Tibial nerve (tissue), 4 donors: ENCODE results near the gene MED12L. TPM values are rescaled to one million over a fixed set of nuclear protein-coding genes. Genes with fewer than 3 reads are reported as not detected.

Experiments
- DNase-seq, 2 donors: peaks; one replicate each; pipeline ENCODE4 v3.0.0-alpha.2; 2019; ENCODE audit warnings: low spot score in 2 of 2
- H3K27ac ChIP-seq, 4 donors: fragments of 200-600 bp; sonication (generic) in 3 of 4; one replicate each; pipeline ENCODE4 v1.5.1; 2017 to 2019; ENCODE audit warnings: mild to moderate bottlenecking in 1 of 4
- H3K27me3 ChIP-seq, 2 donors: fragments of 200-600 bp; sonication (generic) in 1 of 2; one replicate each; pipeline versions ENCODE4 v1.5.1 to v1.6.0; 2017 to 2019
- H3K36me3 ChIP-seq, 3 donors: fragments of 200-600 bp; sonication (generic); one replicate each; pipeline ENCODE4 v1.5.1; 2018 to 2019
- H3K4me1 ChIP-seq, 4 donors: fragments of 200-600 bp; sonication (generic) in 3 of 4; one replicate each; pipeline ENCODE4 v1.5.1; 2017 to 2019
- H3K4me3 ChIP-seq, 4 donors: fragments of 200-600 bp; sonication (generic) in 3 of 4; one replicate each; pipeline ENCODE4 v1.5.1; 2017 to 2019; ENCODE audit warnings: mild to moderate bottlenecking in 1 of 4, moderate library complexity in 1 of 4
- H3K9me3 ChIP-seq, 4 donors: fragments of 200-600 bp; sonication (generic) in 3 of 4; one replicate each; pipeline ENCODE4 v1.5.1; 2017 to 2019
- EP300 ChIP-seq, 2 donors: sonication (generic); formaldehyde crosslinking; IDR thresholded peaks; one replicate each; pipeline ENCODE4 v1.6.1; 2017; ENCODE audit warnings: antibody characterized with exemption in 2 of 2, mild to moderate bottlenecking in 1 of 2
- POLR2A ChIP-seq, 2 donors: fragments of 450-650 bp; IDR thresholded peaks; one replicate each; pipeline ENCODE4 v1.6.1; 2017; ENCODE audit warnings: antibody characterized with exemption in 2 of 2, mild to moderate bottlenecking in 2 of 2, moderate library complexity in 2 of 2
- WGBS, 2 donors: methylation state at CpG; one replicate each; pipeline ENCODE4 v1.1.5; 2018; 5-methylcytosine and 5-hydroxymethylcytosine counted together
- total RNA-seq, 4 donors: library from RNA; depleted of rRNA; stranded (reverse); fragments of >200 nt; gene quantifications; one replicate each; pipeline ENCODE4 v1.1.0, GENCODE V29; 2016
- TF ChIP-seq, protein P1 (sequence below), 5 experiments: fragments of 200-600 bp in 3 of 5; fragments of 450-650 bp in 2 of 5; sonication (generic) in 3 of 5; IDR thresholded peaks; one replicate each; pipeline ENCODE4 v1.5.1; 2016 to 2019; ENCODE audit warnings: antibody characterized with exemption in 5 of 5, mild to moderate bottlenecking in 3 of 5, moderate library complexity in 2 of 5

Gene MED12L
- total RNA-seq, 4 donors from 2014 or later, result 1.2 to 5.9 (median 2.4) TPM

DNA sequence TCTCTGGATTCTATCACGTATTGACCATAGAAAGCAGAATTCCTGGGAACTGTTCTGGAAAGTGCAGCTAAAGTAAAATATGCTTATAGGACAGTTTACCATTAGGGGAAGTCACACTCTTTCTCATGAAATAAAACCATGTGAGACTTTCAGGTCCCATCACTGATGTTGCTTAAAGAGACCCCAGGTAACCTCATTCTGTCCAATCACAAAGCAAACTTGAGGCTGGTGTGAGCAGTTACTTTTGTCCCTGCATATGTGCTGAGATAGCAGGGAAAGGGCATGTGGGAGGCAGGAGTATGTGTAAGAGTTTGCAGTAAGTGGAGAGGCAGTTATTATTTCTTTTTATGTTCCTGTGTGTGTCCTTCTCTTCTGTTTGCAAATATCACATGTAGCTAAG is 215.1 kb downstream of the MED12L start:
- WGBS, 2 donors, result 76 to 88% methylated on average over 1 of the region's 1 CpG
- H3K9me3 ChIP-seq, result no peaks in the 10 kb centered on the region
- no peak overlapping the region for H3K27ac ChIP-seq
- no peak for DNase-seq
- no peak overlapping the region for H3K4me3 ChIP-seq
- H3K4me1 ChIP-seq, result peaks cover 0 to 3% (median 0%) of the 10 kb centered on the region in 4 donors
- no peaks in the 10 kb centered on the region for H3K27me3 ChIP-seq
- no peak for TF ChIP-seq EP300 (IDR thresholded peaks at IDR 0.05)
- TF ChIP-seq, protein P1, sequence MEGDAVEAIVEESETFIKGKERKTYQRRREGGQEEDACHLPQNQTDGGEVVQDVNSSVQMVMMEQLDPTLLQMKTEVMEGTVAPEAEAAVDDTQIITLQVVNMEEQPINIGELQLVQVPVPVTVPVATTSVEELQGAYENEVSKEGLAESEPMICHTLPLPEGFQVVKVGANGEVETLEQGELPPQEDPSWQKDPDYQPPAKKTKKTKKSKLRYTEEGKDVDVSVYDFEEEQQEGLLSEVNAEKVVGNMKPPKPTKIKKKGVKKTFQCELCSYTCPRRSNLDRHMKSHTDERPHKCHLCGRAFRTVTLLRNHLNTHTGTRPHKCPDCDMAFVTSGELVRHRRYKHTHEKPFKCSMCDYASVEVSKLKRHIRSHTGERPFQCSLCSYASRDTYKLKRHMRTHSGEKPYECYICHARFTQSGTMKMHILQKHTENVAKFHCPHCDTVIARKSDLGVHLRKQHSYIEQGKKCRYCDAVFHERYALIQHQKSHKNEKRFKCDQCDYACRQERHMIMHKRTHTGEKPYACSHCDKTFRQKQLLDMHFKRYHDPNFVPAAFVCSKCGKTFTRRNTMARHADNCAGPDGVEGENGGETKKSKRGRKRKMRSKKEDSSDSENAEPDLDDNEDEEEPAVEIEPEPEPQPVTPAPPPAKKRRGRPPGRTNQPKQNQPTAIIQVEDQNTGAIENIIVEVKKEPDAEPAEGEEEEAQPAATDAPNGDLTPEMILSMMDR (IDR thresholded peaks at IDR 0.05), result no peak
- TF ChIP-seq POLR2A (IDR thresholded peaks at IDR 0.05), result no peak
- H3K36me3 ChIP-seq, result no peaks in the 10 kb centered on the region

DNA sequence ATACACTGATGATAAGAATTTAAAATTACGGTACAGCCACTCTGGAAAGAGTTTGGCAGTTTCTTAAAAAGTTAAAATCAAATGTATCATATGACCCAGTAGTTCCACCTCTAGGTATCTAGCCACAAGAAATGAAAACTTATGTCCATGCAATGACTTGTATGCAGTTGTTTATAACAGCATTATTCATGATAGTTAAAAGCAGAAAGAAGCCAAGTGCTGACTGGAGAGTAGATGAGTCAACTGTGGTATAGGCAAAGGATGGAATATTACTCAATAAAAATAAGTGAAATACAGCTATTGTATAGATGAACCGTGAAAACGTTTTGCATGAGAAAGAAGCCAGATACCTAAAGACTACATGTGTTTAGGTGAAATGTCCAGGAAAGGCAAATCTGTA is 216.3 kb downstream of the MED12L start:
- H3K9me3 ChIP-seq, result no peaks in the 10 kb centered on the region
- H3K27me3 ChIP-seq, result no peaks in the 10 kb centered on the region
- no peak overlapping the region for H3K4me3 ChIP-seq
- TF ChIP-seq POLR2A (IDR thresholded peaks at IDR 0.05) (no peak), EP300 (IDR thresholded peaks at IDR 0.05) (no peak)
- TF ChIP-seq, protein P1 (IDR thresholded peaks at IDR 0.05), result no peak
- no peak overlapping the region for H3K27ac ChIP-seq
- peaks cover 0 to 3% (median 0%) of the 10 kb centered on the region in 4 donors for H3K4me1 ChIP-seq
- no peak for DNase-seq
- H3K36me3 ChIP-seq, result no peaks in the 10 kb centered on the region
- 88 to 92% methylated on average over 3 of the region's 3 CpGs for WGBS, 2 donors

DNA sequence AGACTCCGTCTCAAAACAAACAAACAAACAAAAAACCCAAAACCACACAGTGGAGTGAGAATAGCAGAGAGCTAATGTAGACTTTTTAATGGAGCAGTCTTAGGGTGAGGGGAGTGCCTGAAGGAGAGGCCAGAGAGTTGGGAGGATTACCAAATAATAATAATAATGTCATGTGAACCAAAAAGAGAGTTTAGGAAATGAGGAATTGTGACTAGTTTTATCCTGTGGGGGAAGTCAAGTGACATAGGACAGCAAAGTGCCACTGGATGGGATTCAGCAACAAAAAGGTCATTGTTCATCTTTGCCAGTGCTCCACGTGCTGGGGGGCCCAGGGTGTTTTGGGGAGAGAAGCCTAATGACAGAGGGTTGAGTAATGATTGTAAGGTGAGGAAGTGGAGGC is 218.3 kb downstream of the MED12L start:
- DNase-seq, result no peak
- Histone ChIP-seq H3K4me3 (no peak overlapping the region), H3K36me3 (no peaks in the 10 kb centered on the region), H3K27me3 (no peaks in the 10 kb centered on the region), H3K9me3 (no peaks in the 10 kb centered on the region), H3K4me1 (peaks cover 0 to 3% (median 0%) of the 10 kb centered on the region in 4 donors), H3K27ac (no peak overlapping the region)
- WGBS, 2 donors, result 59 to 67% methylated on average over 2 of the region's 2 CpGs
- TF ChIP-seq, protein P1 (IDR thresholded peaks at IDR 0.05), result no peak
- TF ChIP-seq POLR2A (IDR thresholded peaks at IDR 0.05) (no peak), EP300 (IDR thresholded peaks at IDR 0.05) (no peak)

DNA sequence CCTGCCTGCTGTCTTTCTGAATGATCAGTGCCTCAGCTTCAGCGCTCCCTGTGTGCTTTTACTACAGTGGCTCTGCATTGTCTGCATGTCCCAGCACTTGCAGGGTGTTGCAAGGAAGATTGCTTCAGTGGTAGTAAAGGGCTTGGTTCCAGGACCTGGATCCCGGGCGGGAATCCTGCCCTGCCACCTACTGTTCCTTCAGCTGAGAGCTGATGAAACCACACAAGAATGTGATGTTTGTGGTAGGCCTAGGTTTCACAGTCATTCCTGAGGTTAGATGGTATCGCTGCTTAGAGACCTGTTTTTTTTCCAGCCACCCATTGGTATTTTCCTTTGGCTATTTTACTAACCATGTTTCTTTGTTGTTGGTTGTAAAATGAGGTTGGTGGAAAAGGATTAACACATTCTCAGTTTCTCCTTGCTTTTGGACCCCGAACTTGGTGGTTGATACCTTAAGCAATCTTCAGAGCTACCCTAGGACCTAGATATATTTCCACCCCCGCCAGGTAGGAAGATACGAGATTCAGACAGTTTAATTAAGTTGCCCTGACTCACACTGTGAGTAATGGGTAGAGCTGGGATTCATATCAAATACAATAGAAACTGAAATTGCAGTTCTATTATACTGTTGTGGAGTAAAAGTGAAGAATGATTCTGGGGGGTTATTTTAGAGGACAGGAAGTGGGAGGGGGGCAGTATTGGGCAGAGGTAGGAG is 219.8 kb downstream of the MED12L start:
- H3K4me1 ChIP-seq, result peaks cover 0 to 3% (median 0%) of the 10 kb centered on the region in 4 donors
- peak; percentile 35 to 52 for DNase-seq
- WGBS, 2 donors, result 69 to 70% methylated on average over 7 of the region's 7 CpGs
- TF ChIP-seq, protein P1 (IDR thresholded peaks at IDR 0.05), result no peak
- peak in 1 of 2 donors; percentile 65 for TF ChIP-seq EP300 (IDR thresholded peaks at IDR 0.05)
- no peaks in the 10 kb centered on the region for H3K36me3 ChIP-seq
- H3K9me3 ChIP-seq, result no peaks in the 10 kb centered on the region
- no peak overlapping the region for H3K4me3 ChIP-seq
- no peaks in the 10 kb centered on the region for H3K27me3 ChIP-seq
- H3K27ac ChIP-seq, result no peak overlapping the region

DNA sequence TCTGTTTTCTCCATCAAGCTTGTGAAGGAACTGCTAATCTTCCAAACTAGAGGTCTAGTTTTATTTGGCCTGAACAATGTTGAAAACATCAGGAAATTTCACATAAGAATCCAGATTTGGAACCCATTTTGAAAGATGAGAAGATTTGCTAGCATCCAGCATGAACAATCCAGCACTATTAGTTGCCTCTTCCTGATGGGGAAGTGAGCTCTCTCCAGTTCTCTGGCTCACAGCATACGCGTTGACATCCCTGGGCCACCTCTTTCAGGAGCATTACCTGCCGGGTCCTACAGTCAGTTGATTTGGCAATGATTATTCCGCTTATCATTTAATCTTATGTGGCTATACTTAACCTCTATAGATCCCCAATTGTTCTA is 220.3 kb downstream of the MED12L start:
- no peaks in the 10 kb centered on the region for H3K9me3 ChIP-seq
- no peaks in the 10 kb centered on the region for H3K27me3 ChIP-seq
- DNase-seq, result no peak
- no peak overlapping the region for H3K27ac ChIP-seq
- TF ChIP-seq POLR2A (IDR thresholded peaks at IDR 0.05) (no peak), EP300 (IDR thresholded peaks at IDR 0.05) (no peak)
- TF ChIP-seq, protein P1 (IDR thresholded peaks at IDR 0.05), result no peak
- H3K4me3 ChIP-seq, result no peak overlapping the region
- peaks cover 0 to 3% (median 0%) of the 10 kb centered on the region in 4 donors for H3K4me1 ChIP-seq
- WGBS, 2 donors, result 82 to 83% methylated on average over 4 of the region's 4 CpGs
- H3K36me3 ChIP-seq, result no peaks in the 10 kb centered on the region
